ENCODE measurements around the gene CCDC148.

The CCDC148 gene

DNA sequence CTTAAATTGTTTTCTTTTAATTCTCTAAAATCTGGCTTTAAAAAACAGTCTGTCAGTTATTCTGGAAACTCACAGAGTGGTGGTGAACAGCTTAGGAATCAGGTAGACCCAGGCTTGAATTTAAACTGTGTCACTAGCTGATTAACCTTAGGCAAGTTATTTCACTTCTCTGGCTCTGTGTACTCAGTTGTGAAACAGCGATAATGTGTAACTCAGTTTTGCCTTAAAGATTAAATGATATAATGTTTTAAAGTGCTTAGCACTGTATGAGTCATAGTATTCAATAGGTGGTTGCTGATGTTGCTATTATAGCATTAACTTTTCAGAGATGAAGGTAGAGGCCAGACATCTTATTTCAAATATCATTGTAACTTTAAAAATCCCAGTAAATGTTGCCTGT, 40.9 kb upstream of the CCDC148 start:
- H3K4me3 ChIP-seq (ENCODE audit: low read depth, low read length, poor library complexity, severe bottlenecking) = no peak overlapping the region
- no peaks in the 10 kb centered on the region for H3K4me1 ChIP-seq (ENCODE audit: insufficient read depth, low read length, severe bottlenecking)
- no peaks in the 10 kb centered on the region for H3K27me3 ChIP-seq (ENCODE audit: insufficient read depth, low read length)
- no peaks in the 10 kb centered on the region for H3K9me2 ChIP-seq (ENCODE audit: low read depth, low read length)
- H3K36me3 ChIP-seq (ENCODE audit: insufficient read depth, low read length) = no peaks in the 10 kb centered on the region
- no peaks in the 10 kb centered on the region for H4K20me1 ChIP-seq (ENCODE audit: insufficient read depth, low read length)
- H3K9me3 ChIP-seq (ENCODE audit: low read length) = no peaks in the 10 kb centered on the region
- no peak overlapping the region for H3K27ac ChIP-seq (ENCODE audit: low read depth, low read length, poor library complexity, severe bottlenecking)
- H3K4me2 ChIP-seq (ENCODE audit: low read length) = no peak overlapping the region
- H3K9ac ChIP-seq (ENCODE audit: low read length) = no peak overlapping the region
- no peaks in the 10 kb centered on the region for H3F3A ChIP-seq (ENCODE audit: insufficient read depth, low read length)
- TF ChIP-seq CTCF (IDR thresholded peaks at IDR 0.05; ENCODE audit: low read length) (no peak), EZH2 (IDR thresholded peaks at IDR 0.05; ENCODE audit: borderline replicate concordance, low read length) (no peak)
- no peak overlapping the region for H2AFZ ChIP-seq (ENCODE audit: low read length)
- H3K79me2 ChIP-seq (ENCODE audit: insufficient read depth, low read length) = no peaks in the 10 kb centered on the region

GRCh38 chr2:158496986-158497385, 40.4 kb upstream of the CCDC148 start:
- H3F3A ChIP-seq (ENCODE audit: insufficient read depth, low read length) = no peaks in the 10 kb centered on the region
- H3K27me3 ChIP-seq (ENCODE audit: insufficient read depth, low read length) = no peaks in the 10 kb centered on the region
- H3K36me3 ChIP-seq (ENCODE audit: insufficient read depth, low read length) = no peaks in the 10 kb centered on the region
- no peak overlapping the region for H3K4me2 ChIP-seq (ENCODE audit: low read length)
- H4K20me1 ChIP-seq (ENCODE audit: insufficient read depth, low read length) = no peaks in the 10 kb centered on the region
- no peaks in the 10 kb centered on the region for H3K9me3 ChIP-seq (ENCODE audit: low read length)
- no peak overlapping the region for H3K27ac ChIP-seq (ENCODE audit: low read depth, low read length, poor library complexity, severe bottlenecking)
- no peaks in the 10 kb centered on the region for H3K4me1 ChIP-seq (ENCODE audit: insufficient read depth, low read length, severe bottlenecking)
- TF ChIP-seq EZH2 (IDR thresholded peaks at IDR 0.05; ENCODE audit: borderline replicate concordance, low read length) = no peak
- TF ChIP-seq CTCF (IDR thresholded peaks at IDR 0.05; ENCODE audit: low read length) = no peak
- H3K4me3 ChIP-seq (ENCODE audit: low read depth, low read length, poor library complexity, severe bottlenecking) = no peak overlapping the region
- H3K9ac ChIP-seq (ENCODE audit: low read length) = no peak overlapping the region
- H2AFZ ChIP-seq (ENCODE audit: low read length) = no peak overlapping the region
- no peaks in the 10 kb centered on the region for H3K9me2 ChIP-seq (ENCODE audit: low read depth, low read length)
- no peaks in the 10 kb centered on the region for H3K79me2 ChIP-seq (ENCODE audit: insufficient read depth, low read length)

- Histone ChIP-seq H3K4me2 (ENCODE audit: low read length) (no peak overlapping the region), H3K36me3 (ENCODE audit: insufficient read depth, low read length) (no peaks in the 10 kb centered on the region), H3K9me2 (ENCODE audit: low read depth, low read length) (no peaks in the 10 kb centered on the region), H3K79me2 (ENCODE audit: insufficient read depth, low read length) (no peaks in the 10 kb centered on the region), H4K20me1 (ENCODE audit: insufficient read depth, low read length) (no peaks in the 10 kb centered on the region), H3K9me3 (ENCODE audit: low read length) (no peaks in the 10 kb centered on the region), H3K4me1 (ENCODE audit: insufficient read depth, low read length, severe bottlenecking) (no peaks in the 10 kb centered on the region), H3K27me3 (ENCODE audit: insufficient read depth, low read length) (no peaks in the 10 kb centered on the region), H3K4me3 (ENCODE audit: low read depth, low read length, poor library complexity, severe bottlenecking) (no peak overlapping the region), H3K27ac (ENCODE audit: low read depth, low read length, poor library complexity, severe bottlenecking) (no peak overlapping the region), H2AFZ (ENCODE audit: low read length) (no peak overlapping the region), H3K9ac (ENCODE audit: low read length) (no peak overlapping the region), H3F3A (ENCODE audit: insufficient read depth, low read length) (no peaks in the 10 kb centered on the region)
- TF ChIP-seq CTCF (IDR thresholded peaks at IDR 0.05; ENCODE audit: low read length) (no peak), EZH2 (IDR thresholded peaks at IDR 0.05; ENCODE audit: borderline replicate concordance, low read length) (no peak)
These were observed 38.6 kb upstream of the CCDC148 start for GRCh38 chr2:158495175-158495574.
